Neural crest cell (in vitro differentiated cells): ENCODE data around the gene AKR1C2. TPM values are rescaled to one million over a fixed set of nuclear protein-coding genes. Genes with fewer than 3 reads are reported as not detected.
"Not testable (repeated sequence)": the region's sequence is repeated elsewhere in the genome, so short reads cannot be mapped to it uniquely, and the experiment has no call there.

Source experiments
- DNase-seq: peaks from one replicate; pipeline ENCODE4 v3.0.0; 2021; ENCODE audit warnings: low read depth, mixed read lengths, low spot score
- H3K27ac Mint-ChIP-seq: one replicate; pipeline ENCODE4 v1.8.0; 2021; ENCODE audit warnings: mild to moderate bottlenecking, mixed read lengths; ENCODE audit not compliant: unreplicated experiment
- H3K27me3 Mint-ChIP-seq: 2 replicates; pipeline ENCODE4 v1.8.0; 2021; ENCODE audit warnings: low read depth, mild to moderate bottlenecking, mixed read lengths
- H3K36me3 Mint-ChIP-seq: 2 replicates; pipeline ENCODE4 v1.8.0; 2021; ENCODE audit warnings: low read depth, mild to moderate bottlenecking, mixed read lengths
- H3K4me1 Mint-ChIP-seq: 2 replicates; pipeline ENCODE4 v1.8.0; 2021; ENCODE audit warnings: mixed read lengths
- H3K4me3 Mint-ChIP-seq: one replicate; pipeline ENCODE4 v1.8.0; 2021; ENCODE audit warnings: mild to moderate bottlenecking, mixed read lengths
- H3K9me3 Mint-ChIP-seq: 2 replicates; pipeline ENCODE4 v1.8.0; 2021; ENCODE audit warnings: mixed read lengths
- total RNA-seq: library from RNA; stranded (reverse); gene quantifications from 2 replicates; pipeline ENCODE4 v1.2.1, GENCODE V29; 2021
- TF ChIP-seq, protein P1 (sequence below): fragments of 200-600 bp; sonication (generic); conservative IDR thresholded peaks from 2 replicates; pipeline ENCODE4 v1.5.0; 2021; ENCODE audit warnings: antibody characterized with exemption, mild to moderate bottlenecking

AKR1C2 gene
- total RNA-seq, 1 donor from 2014 or later = 3.9 TPM

- peaks cover 5% of the 10 kb centered on the region for H3K9me3 Mint-ChIP-seq
- H3K27me3 Mint-ChIP-seq = no peaks in the 10 kb centered on the region
- H3K36me3 Mint-ChIP-seq = no peaks in the 10 kb centered on the region
- no peak for DNase-seq
- TF ChIP-seq, protein P1, sequence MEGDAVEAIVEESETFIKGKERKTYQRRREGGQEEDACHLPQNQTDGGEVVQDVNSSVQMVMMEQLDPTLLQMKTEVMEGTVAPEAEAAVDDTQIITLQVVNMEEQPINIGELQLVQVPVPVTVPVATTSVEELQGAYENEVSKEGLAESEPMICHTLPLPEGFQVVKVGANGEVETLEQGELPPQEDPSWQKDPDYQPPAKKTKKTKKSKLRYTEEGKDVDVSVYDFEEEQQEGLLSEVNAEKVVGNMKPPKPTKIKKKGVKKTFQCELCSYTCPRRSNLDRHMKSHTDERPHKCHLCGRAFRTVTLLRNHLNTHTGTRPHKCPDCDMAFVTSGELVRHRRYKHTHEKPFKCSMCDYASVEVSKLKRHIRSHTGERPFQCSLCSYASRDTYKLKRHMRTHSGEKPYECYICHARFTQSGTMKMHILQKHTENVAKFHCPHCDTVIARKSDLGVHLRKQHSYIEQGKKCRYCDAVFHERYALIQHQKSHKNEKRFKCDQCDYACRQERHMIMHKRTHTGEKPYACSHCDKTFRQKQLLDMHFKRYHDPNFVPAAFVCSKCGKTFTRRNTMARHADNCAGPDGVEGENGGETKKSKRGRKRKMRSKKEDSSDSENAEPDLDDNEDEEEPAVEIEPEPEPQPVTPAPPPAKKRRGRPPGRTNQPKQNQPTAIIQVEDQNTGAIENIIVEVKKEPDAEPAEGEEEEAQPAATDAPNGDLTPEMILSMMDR = no peak
- no peak overlapping the region for H3K4me3 Mint-ChIP-seq
- peaks cover 11% of the 10 kb centered on the region for H3K4me1 Mint-ChIP-seq
- H3K27ac Mint-ChIP-seq = no peak overlapping the region
Measured at GRCh38 chr10:4947635-4948596, 55.7 kb downstream of the AKR1C2 start.

DNA sequence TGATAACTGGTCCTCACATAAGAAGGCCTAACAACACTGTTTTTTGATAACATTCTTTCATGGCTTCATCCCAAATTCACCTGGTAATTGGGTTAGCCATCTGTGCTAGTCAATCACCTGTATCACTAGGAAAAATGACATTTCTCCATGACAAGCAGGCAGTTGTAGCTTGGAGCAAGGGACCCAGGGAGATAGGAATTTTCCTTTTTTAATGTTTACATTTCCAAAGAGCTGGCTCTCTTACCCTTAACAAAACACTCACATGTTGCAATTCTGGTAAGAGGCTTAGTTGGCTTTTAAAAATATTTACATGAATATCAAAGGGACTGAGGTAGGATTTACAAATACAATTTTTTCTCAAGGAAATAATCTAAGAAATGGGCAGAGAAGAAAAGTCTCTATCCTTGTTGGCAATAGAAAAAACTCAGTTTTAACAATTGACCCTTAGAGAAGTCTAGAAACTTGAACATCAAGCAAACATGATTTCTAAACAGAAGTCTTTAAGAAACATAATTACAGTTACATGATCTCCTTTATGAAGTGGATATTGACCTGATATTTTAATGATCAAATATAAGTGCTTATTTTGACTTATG lies 56.5 kb downstream of the AKR1C2 start:
- H3K27me3 Mint-ChIP-seq = no peaks in the 10 kb centered on the region
- no peak for DNase-seq
- TF ChIP-seq, protein P1 = no peak
- no peaks in the 10 kb centered on the region for H3K36me3 Mint-ChIP-seq
- H3K4me1 Mint-ChIP-seq = peaks cover 7% of the 10 kb centered on the region
- H3K9me3 Mint-ChIP-seq = peaks cover 5% of the 10 kb centered on the region
- no peak overlapping the region for H3K4me3 Mint-ChIP-seq
- no peak overlapping the region for H3K27ac Mint-ChIP-seq

DNA sequence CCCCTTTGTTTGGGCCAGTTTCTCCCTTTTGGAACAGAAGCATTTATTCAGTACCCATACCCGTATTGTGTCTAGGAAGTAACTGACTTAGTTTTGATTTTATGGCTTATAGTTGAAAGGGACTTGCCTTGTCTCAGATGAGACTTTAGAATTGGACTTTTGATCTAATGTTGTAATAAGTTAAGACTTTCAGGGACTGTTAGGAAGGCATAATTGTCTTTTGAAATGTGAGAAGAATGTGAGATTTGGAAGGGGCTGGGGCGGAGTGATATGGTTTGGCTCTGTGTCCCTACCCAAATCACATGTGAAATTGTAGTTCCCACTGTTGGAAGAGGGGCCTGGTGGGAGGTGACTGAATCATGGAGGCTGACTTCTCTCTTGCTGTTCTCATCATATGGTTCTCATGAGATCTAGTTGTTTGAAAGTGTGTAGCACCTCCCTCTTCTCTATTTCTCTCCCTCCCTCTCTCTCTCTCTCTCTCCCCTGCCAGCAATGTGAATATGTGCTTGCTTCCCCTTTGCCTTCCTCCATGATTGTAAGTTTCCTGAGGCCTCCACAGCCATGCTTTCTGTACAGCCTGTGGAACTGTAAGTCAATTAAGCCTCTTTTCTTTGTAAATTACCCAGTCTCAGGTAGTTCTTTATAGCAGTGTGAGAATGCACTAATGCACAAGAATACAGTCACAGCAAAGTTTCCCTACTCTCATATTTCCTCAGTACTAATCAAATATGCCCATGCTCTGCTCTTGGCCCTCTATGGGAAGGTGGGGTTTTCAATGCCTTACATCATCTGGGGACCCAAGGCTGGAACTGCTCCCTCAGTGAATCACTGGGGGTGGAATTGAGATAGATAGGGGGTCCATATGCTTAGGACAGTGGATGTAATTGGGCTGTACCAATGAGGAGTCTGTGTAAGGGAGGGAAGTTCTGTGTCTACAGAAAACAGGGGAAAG lies 57.6 kb downstream of the AKR1C2 start:
- no peak for DNase-seq
- TF ChIP-seq, protein P1 = no peak
- H3K4me3 Mint-ChIP-seq = no peak overlapping the region
- H3K4me1 Mint-ChIP-seq = no peaks in the 10 kb centered on the region
- no peaks in the 10 kb centered on the region for H3K27me3 Mint-ChIP-seq
- H3K36me3 Mint-ChIP-seq = no peaks in the 10 kb centered on the region
- H3K27ac Mint-ChIP-seq = no peak overlapping the region
- H3K9me3 Mint-ChIP-seq = peaks cover 5% of the 10 kb centered on the region

DNA sequence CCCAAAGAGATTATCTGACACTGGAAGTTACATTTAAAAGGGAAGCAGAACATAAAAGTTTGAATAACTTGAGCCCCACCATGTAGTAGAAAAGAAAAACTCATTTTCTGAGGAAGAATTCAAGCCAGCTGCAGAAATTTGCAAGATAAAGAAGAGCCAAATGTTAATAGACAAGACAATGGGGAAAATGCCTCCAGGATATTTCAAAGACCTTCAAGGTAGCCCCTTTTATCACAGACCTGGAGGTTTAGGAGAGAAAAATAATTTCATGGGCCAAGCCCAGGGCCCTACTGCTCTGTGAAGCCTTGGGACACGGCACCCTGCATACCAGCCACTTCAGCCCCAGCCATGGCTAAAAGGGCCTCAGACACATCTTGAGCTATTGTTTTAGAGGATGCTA lies 58.8 kb downstream of the AKR1C2 start:
- no peak for DNase-seq
- TF ChIP-seq, protein P1 = no peak
- no peak overlapping the region for H3K4me3 Mint-ChIP-seq
- H3K27me3 Mint-ChIP-seq = no peaks in the 10 kb centered on the region
- H3K36me3 Mint-ChIP-seq = no peaks in the 10 kb centered on the region
- no peak overlapping the region for H3K27ac Mint-ChIP-seq
- peaks cover under 1% of the 10 kb centered on the region for H3K9me3 Mint-ChIP-seq
- no peaks in the 10 kb centered on the region for H3K4me1 Mint-ChIP-seq

GRCh38 chr10:4943821-4944220 lies 59.8 kb downstream of the AKR1C2 start:
- Mint-ChIP-seq H3K4me1 (no peaks in the 10 kb centered on the region), H3K9me3 (no peaks in the 10 kb centered on the region), H3K36me3 (no peaks in the 10 kb centered on the region), H3K27ac (no peak overlapping the region), H3K4me3 (no peak overlapping the region), H3K27me3 (no peaks in the 10 kb centered on the region)
- no peak for DNase-seq
- TF ChIP-seq, protein P1 = no peak

DNA sequence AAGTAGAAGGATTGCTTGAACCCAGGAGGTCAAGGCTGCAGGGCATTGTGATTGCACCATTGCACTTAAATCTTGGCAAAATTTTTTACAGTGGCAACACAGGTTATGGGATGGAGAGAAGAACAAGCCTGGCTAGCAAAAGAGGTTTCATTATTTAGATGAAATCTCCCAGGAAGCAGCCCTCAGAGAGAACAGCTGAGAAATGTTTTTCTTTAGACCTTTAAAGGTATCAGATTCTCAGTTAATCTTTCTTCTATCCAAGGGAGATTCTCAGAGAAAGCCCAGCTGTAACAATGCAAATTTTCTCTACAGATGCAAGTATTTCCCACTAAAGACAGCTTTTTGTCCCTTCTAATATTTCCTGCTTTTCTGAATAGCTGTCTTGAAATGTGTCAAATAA lies 60.2 kb downstream of the AKR1C2 start:
- H3K9me3 Mint-ChIP-seq, H3K4me3 Mint-ChIP-seq, H3K27ac Mint-ChIP-seq, DNase-seq, H3K27me3 Mint-ChIP-seq, H3K36me3 Mint-ChIP-seq, H3K4me1 Mint-ChIP-seq: not testable (repeated sequence)

DNA sequence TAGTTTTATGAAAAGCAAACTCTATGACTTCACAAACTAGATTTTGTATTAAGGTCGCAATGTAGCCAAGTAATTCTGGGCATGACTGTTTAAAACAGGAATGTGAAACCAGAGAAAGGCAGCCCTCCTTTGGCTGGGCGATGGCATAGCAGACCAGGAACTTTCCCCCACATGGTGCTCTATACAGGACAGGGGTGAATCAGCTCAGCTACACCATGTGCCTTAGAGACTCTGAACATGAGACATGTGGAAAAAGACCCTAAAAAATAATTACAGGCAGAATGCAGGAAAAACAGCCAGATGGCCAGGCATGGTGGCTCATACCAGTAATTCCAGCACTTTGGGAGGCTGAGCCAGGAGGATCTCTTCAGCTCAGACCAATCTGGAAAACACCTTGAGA lies 60.7 kb downstream of the AKR1C2 start:
- not testable (repeated sequence) for DNase-seq, H3K27me3 Mint-ChIP-seq, H3K4me3 Mint-ChIP-seq, H3K9me3 Mint-ChIP-seq, H3K27ac Mint-ChIP-seq, H3K4me1 Mint-ChIP-seq, H3K36me3 Mint-ChIP-seq
